ENCODE measurements around the gene NECAP2. TPM values are rescaled to one million over a fixed set of nuclear protein-coding genes. Genes with fewer than 3 reads are reported as not detected.

The NECAP2 gene
- total and polyA plus RNA-seq, 2 donors (not counting 3 experiments of a cell fraction or from before 2014, with no cell fraction given), result 101 to 148 TPM

DNA sequence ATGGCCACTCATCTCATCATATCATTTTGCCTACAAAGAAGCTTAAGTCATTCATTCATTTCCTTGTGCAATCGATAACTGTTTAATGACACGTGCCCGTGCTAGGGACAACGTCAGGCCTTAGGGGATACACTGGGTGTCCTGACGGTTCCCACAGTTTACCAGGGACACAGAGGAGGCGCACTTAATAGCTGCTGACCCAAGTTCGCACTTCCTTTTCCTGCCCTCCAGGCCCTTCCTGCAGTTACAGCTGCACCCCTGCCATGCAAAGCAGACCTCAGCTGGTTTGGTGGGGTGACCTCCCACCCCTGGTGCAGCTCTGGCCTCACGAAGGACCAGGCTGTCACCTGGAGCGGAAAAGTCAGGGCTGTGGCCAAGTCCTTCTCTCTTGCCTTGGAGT is 7.5 kb upstream of the NECAP2 start:
- DNase-seq (ENCODE audit: low read depth, low spot score), result no peak
- dilution Hi-C loops (cut with MboI; ENCODE audit: extremely low pct_ligation_motif_present, low sequenced_read_pairs), result no loop called here
- CTCF ChIA-PET, result interaction anchor here (1.9 kb wide), 1 partner anchor 9 kb away, joined by 6 read pairs; no protein-coding TSS in a partner anchor

More for the DNA sequence above, 7.5 kb upstream of the NECAP2 start:
- TF ChIP-seq FOS (IDR thresholded peaks at IDR 0.05; ENCODE audit: borderline replicate concordance, insufficient read depth, low read length) (no peak), POLR2AphosphoS5 (IDR thresholded peaks at IDR 0.05; ENCODE audit: insufficient read depth, low read depth, low read length) (no peak), MYC (IDR thresholded peaks at IDR 0.05; ENCODE audit: low read depth, low read length) (no peak), POLR2A (IDR thresholded peaks at IDR 0.05; ENCODE audit: low read depth, low read length) (no peak), GATA2 (IDR thresholded peaks at IDR 0.05; ENCODE audit: insufficient read depth, insufficient read length, low read depth, low read length) (no peak), JUN (IDR thresholded peaks at IDR 0.05; ENCODE audit: borderline replicate concordance, insufficient read depth, insufficient read length, low read depth) (no peak), EZH2 (IDR thresholded peaks at IDR 0.05; ENCODE audit: borderline replicate concordance, low read depth, low read length, severe bottlenecking) (no peak)
- TF ChIP-seq, protein P1, sequence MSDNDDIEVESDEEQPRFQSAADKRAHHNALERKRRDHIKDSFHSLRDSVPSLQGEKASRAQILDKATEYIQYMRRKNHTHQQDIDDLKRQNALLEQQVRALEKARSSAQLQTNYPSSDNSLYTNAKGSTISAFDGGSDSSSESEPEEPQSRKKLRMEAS (IDR thresholded peaks at IDR 0.05; ENCODE audit: insufficient read depth, insufficient read length), result no peak
- TF ChIP-seq, protein P2, sequence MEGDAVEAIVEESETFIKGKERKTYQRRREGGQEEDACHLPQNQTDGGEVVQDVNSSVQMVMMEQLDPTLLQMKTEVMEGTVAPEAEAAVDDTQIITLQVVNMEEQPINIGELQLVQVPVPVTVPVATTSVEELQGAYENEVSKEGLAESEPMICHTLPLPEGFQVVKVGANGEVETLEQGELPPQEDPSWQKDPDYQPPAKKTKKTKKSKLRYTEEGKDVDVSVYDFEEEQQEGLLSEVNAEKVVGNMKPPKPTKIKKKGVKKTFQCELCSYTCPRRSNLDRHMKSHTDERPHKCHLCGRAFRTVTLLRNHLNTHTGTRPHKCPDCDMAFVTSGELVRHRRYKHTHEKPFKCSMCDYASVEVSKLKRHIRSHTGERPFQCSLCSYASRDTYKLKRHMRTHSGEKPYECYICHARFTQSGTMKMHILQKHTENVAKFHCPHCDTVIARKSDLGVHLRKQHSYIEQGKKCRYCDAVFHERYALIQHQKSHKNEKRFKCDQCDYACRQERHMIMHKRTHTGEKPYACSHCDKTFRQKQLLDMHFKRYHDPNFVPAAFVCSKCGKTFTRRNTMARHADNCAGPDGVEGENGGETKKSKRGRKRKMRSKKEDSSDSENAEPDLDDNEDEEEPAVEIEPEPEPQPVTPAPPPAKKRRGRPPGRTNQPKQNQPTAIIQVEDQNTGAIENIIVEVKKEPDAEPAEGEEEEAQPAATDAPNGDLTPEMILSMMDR (IDR thresholded peaks at IDR 0.05; ENCODE audit: extremely low read depth in 1 of 2, insufficient read depth in 1 of 2, low read depth in 1 of 2, low read length in 2 of 2), result no peak
- H3K4me2 ChIP-seq (ENCODE audit: insufficient read depth, low read length), result no peak overlapping the region
- no peak overlapping the region for H3K27ac ChIP-seq (ENCODE audit: insufficient read depth, low read depth, low read length)
- H3K27me3 ChIP-seq (ENCODE audit: control insufficient read depth in 2 of 2, insufficient read depth in 2 of 2, low read length in 2 of 2), result no peaks in the 10 kb centered on the region
- POLR2A ChIA-PET, result no interaction called here
- H3K9ac ChIP-seq (replicated peaks; ENCODE audit: extremely low read depth, insufficient read depth, low read length), result no peak overlapping the region
- no peaks in the 10 kb centered on the region for H3K36me3 ChIP-seq (ENCODE audit: control insufficient read depth in 2 of 2, extremely low read depth in 1 of 2, insufficient read depth in 2 of 2, low read length in 2 of 2)
- no peak overlapping the region for H2AFZ ChIP-seq (ENCODE audit: low read depth, low read length)
- H3K9me1 ChIP-seq (replicated peaks; ENCODE audit: control insufficient read depth, extremely low read depth, insufficient read depth, low read length), result no peaks in the 10 kb centered on the region
- no peaks in the 10 kb centered on the region for H3K79me2 ChIP-seq (ENCODE audit: control insufficient read depth, insufficient read depth, low read length)
- no peaks in the 10 kb centered on the region for H3K9me3 ChIP-seq (replicated peaks; ENCODE audit: control insufficient read depth, insufficient read depth, low read length)
- H4K20me1 ChIP-seq (replicated peaks; ENCODE audit: control insufficient read depth, extremely low read depth, insufficient read depth, low read length), result no peaks in the 10 kb centered on the region
- H3K4me3 ChIP-seq (replicated peaks in 1 of 3; ENCODE audit: insufficient read depth in 1 of 3, low read depth in 1 of 3, low read length in 3 of 3), result no peak overlapping the region
- H3K4me1 ChIP-seq (ENCODE audit: control insufficient read depth, extremely low read depth, insufficient read depth, low read length), result no peaks in the 10 kb centered on the region
- no TSS peak for BruUV-seq (replicated peaks)
- FAIRE-seq, result no peak
- intact Hi-C loops (cut with micrococcal nuclease), result no loop called here
